Measurements from ENCODE around the gene STXBP3. TPM values are rescaled to one million over a fixed set of nuclear protein-coding genes. Genes with fewer than 3 reads are reported as not detected.

STXBP3 gene
- total RNA-seq, 3 donors from 2014 or later, result 26.4 to 30.0 (median 27.8) TPM

DNA sequence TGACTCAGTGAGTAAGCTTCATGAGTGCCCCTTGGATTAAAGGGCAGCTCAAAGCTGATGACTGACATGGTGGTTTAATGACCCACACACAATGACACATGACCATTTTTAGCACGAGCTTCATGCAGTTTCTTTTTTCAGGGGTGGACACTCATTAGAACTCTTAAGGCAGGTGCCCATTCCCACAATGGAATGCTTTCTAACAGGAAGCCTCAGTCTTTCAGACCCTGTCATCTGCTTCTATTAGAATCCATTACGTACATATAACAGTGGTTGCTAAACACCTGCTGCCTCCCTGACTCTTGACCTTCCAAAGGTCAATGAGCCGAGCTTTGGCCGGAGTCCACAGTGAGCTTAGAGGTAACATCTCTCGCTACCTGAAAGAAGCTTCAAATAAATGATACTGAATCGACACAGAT lies 83.0 kb downstream of the STXBP3 start:
- H3K4me3 Mint-ChIP-seq, result no peak overlapping the region
- H3K36me3 Mint-ChIP-seq (ENCODE audit: insufficient read depth), result no peaks in the 10 kb centered on the region
- DNase-seq, result no peak
- H3K4me1 Mint-ChIP-seq (ENCODE audit: low read depth), result peaks cover 2% of the 10 kb centered on the region
- H3K9me3 Mint-ChIP-seq, result no peaks in the 10 kb centered on the region
- ATAC-seq, result no peak
- no peaks in the 10 kb centered on the region for H3K27me3 Mint-ChIP-seq (ENCODE audit: low read depth)

DNA sequence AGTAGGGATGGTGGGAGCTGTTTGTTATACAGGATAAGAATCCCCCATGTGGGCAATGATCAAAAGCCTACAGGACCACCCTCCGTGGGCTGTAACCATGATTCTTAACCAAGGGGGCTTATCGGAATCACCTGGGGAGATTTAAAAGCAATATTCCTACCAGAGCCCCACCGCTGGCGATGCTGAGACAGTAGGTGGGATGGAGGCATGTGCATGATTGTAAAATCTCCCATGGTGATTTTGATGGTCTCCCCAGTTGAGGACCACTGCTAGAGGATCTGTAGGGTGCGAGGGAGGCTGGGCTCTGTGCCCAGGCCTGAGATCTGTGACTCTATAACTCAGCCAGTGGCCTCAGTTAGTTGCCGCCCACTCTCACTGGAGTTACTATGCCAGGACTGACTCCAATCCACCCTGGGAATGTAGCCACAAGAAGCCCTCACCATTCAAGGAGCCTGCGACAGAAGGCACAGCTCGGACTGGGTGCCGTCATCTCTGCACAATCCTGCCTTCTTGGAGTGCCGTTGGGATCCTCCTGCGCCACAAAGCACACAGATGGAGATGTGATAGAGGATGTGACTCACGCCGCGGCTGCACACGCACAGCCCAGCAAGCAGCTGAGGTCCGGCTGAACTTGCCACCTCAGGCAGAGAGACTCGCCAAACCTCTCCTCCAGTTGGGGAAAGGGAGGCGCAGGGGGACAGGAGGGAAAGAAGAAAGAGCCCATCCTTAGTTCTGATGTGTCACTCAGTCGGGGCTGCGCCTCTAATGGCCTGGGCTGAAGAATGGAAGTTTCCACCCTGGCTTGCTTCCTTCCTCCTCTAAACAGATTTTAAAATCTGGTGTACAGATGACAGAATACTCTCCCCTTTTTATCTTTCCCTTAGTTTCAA lies 83.9 kb downstream of the STXBP3 start:
- Mint-ChIP-seq H3K9me3 (no peaks in the 10 kb centered on the region), H3K27me3 (ENCODE audit: low read depth) (no peaks in the 10 kb centered on the region), H3K4me1 (ENCODE audit: low read depth) (peaks cover 2% of the 10 kb centered on the region), H3K4me3 (no peak overlapping the region), H3K36me3 (ENCODE audit: insufficient read depth) (no peaks in the 10 kb centered on the region)
- DNase-seq (no peak), ATAC-seq (no peak)

GRCh38 chr1:108831225-108831624 lies 84.8 kb downstream of the STXBP3 start:
- Mint-ChIP-seq H3K9me3 (no peaks in the 10 kb centered on the region), H3K4me3 (no peak overlapping the region), H3K4me1 (ENCODE audit: low read depth) (peaks cover 2% of the 10 kb centered on the region), H3K36me3 (ENCODE audit: insufficient read depth) (no peaks in the 10 kb centered on the region), H3K27me3 (ENCODE audit: low read depth) (no peaks in the 10 kb centered on the region)
- ATAC-seq (no peak), DNase-seq (no peak)

DNA sequence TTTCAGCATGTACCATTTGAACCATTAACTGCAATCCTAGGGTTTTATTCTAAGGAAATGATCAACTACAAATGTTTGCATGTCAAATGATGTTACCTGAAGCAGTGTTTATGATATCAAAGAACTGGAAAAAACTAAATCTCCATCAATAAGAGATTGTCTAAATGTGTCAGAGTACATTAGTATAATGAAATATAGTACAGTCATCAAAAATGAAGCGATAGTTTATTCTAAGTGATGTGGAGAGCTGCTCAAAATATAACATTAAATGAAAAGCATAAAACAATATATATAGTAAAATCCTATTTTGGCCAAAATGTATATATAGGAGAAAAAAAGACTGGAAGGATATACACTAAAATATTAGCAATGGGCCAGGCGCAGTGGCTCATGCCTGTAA lies 86.5 kb downstream of the STXBP3 start:
- ATAC-seq (no peak), DNase-seq (no peak)
- Mint-ChIP-seq H3K4me1 (ENCODE audit: low read depth) (peaks cover 2% of the 10 kb centered on the region), H3K4me3 (no peak overlapping the region), H3K36me3 (ENCODE audit: insufficient read depth) (no peaks in the 10 kb centered on the region), H3K9me3 (no peaks in the 10 kb centered on the region), H3K27me3 (ENCODE audit: low read depth) (peaks cover 2% of the 10 kb centered on the region)

DNA sequence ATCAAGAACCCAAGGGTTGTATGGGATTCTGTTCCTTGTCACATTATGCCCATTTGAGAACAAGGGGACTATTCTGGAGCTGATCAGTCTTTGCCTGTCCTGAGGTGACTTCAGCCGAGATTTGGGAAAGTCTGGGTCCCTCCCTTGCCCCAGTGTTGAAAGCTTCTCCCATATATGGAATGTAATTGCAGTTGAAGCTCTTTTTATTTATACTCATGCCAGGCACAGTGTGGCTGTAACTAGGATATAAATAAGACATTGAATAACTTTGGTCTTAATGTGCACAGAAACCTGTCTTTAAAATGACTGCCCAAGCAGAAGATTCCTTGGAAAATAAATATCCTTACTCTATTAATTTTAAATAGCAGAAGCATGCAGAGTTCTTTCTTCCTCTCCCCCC lies 95.2 kb downstream of the STXBP3 start:
- no peak overlapping the region for H3K4me3 Mint-ChIP-seq
- no peak for DNase-seq
- no peaks in the 10 kb centered on the region for H3K4me1 Mint-ChIP-seq (ENCODE audit: low read depth)
- H3K27me3 Mint-ChIP-seq (ENCODE audit: low read depth), result peaks cover 2% of the 10 kb centered on the region
- peaks cover 4% of the 10 kb centered on the region for H3K9me3 Mint-ChIP-seq
- no peak for ATAC-seq
- no peaks in the 10 kb centered on the region for H3K36me3 Mint-ChIP-seq (ENCODE audit: insufficient read depth)

DNA sequence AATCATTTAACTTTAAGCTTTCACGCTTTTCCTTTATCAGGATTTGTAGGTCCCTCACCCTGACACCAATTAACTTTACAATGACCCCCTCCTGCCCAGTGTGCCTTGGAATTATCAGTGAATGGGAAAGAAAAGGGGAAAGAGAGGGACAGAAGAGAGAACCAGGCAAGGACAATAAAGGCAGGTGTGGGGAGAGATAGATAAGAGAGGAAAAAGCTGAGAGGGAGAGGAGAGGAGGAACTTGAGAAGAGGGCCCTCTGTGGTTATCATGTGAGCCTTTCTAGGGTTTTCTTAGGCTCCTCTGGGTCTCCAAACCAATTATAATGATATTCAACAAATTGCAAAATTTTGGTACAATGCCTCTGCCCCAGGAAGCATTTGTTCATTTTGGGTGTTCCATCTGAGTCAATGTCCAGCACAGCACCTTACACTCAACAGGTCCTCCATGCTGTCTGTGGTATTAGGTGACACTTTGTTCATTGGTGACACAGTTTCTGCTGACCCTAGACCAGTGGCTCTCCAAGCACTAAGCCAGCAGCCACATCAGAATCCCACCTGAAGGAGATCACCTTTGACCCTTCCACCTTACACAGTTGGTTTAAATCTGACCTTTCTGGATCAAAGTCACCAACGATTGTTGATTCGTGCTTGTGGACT lies 96.2 kb downstream of the STXBP3 start:
- Mint-ChIP-seq H3K9me3 (peaks cover 4% of the 10 kb centered on the region), H3K4me1 (ENCODE audit: low read depth) (no peaks in the 10 kb centered on the region), H3K4me3 (no peak overlapping the region), H3K27me3 (ENCODE audit: low read depth) (no peaks in the 10 kb centered on the region), H3K36me3 (ENCODE audit: insufficient read depth) (no peaks in the 10 kb centered on the region)
- DNase-seq (no peak), ATAC-seq (no peak)

GRCh38 chr1:108843390-108844137 lies 97.1 kb downstream of the STXBP3 start:
- H3K27me3 Mint-ChIP-seq (ENCODE audit: low read depth), result no peaks in the 10 kb centered on the region

DNA sequence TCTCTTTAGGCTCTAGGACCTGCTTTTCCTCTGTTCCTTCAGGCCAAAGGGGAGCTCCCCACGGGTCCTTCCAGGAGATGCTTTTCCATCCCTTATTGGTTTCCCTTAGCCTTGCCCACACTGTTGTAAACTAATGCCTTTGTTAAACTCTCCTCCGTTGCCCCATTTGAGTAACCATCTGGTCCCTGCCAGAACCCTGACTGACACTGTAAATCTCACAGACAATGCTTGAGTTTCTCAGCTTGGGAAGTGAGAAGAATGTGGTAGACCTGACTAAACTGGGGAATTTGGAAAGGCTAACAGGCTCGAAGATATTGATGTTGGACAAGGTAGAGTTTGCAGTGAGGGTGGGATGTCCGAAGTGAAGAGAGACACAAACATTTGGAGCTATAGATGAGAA lies 99.0 kb downstream of the STXBP3 start:
- no peaks in the 10 kb centered on the region for H3K36me3 Mint-ChIP-seq (ENCODE audit: insufficient read depth)
- ATAC-seq (no peak), DNase-seq (no peak)
- H3K27me3 Mint-ChIP-seq (ENCODE audit: low read depth), result no peaks in the 10 kb centered on the region
- no peaks in the 10 kb centered on the region for H3K9me3 Mint-ChIP-seq
- no peaks in the 10 kb centered on the region for H3K4me1 Mint-ChIP-seq (ENCODE audit: low read depth)
- H3K4me3 Mint-ChIP-seq, result no peak overlapping the region

More at GRCh38 chr1:108843390-108844137, 97.1 kb downstream of the STXBP3 start:
- Mint-ChIP-seq H3K4me1 (ENCODE audit: low read depth) (no peaks in the 10 kb centered on the region), H3K36me3 (ENCODE audit: insufficient read depth) (no peaks in the 10 kb centered on the region), H3K9me3 (no peaks in the 10 kb centered on the region), H3K4me3 (no peak overlapping the region)
- DNase-seq, result no peak
- ATAC-seq, result no peak

DNA sequence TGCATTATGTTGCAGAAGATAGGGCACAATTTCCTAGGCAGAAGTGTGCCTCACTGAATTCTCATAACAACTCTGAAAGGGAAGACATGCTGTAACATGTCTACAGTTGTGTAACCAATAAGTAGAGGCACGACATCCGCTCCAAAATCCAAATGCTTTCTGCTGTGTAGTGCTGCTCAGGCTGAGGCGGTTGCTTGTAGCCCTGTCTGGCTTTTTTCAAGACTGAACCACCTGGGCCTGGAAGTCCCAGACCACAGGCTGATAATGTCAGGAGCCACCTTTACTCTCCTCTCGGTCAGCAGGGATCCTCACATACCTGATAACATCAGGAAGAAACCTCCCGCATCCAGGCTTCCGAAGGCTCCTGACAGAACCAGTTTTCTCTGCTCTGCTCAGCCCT lies 99.5 kb downstream of the STXBP3 start:
- DNase-seq, result no peak
- Mint-ChIP-seq H3K4me3 (no peak overlapping the region), H3K36me3 (ENCODE audit: insufficient read depth) (no peaks in the 10 kb centered on the region), H3K9me3 (no peaks in the 10 kb centered on the region), H3K4me1 (ENCODE audit: low read depth) (no peaks in the 10 kb centered on the region), H3K27me3 (ENCODE audit: low read depth) (no peaks in the 10 kb centered on the region)
- no peak for ATAC-seq

GRCh38 chr1:108847494-108847893 lies 101.0 kb downstream of the STXBP3 start:
- DNase-seq, result no peak
- Mint-ChIP-seq H3K4me1 (ENCODE audit: low read depth) (peaks cover 4% of the 10 kb centered on the region), H3K27me3 (ENCODE audit: low read depth) (peaks cover 4% of the 10 kb centered on the region), H3K36me3 (ENCODE audit: insufficient read depth) (no peaks in the 10 kb centered on the region), H3K4me3 (no peak overlapping the region), H3K9me3 (no peaks in the 10 kb centered on the region)
- ATAC-seq, result no peak

- H3K36me3 Mint-ChIP-seq (ENCODE audit: insufficient read depth), result no peaks in the 10 kb centered on the region
- no peaks in the 10 kb centered on the region for H3K9me3 Mint-ChIP-seq
- peaks cover 7% of the 10 kb centered on the region for H3K4me1 Mint-ChIP-seq (ENCODE audit: low read depth)
- ATAC-seq, result no peak
- peaks cover 4% of the 10 kb centered on the region for H3K27me3 Mint-ChIP-seq (ENCODE audit: low read depth)
- DNase-seq, result no peak
- no peak overlapping the region for H3K4me3 Mint-ChIP-seq
Observed at GRCh38 chr1:108848806-108849205, 102.3 kb downstream of the STXBP3 start.

- Mint-ChIP-seq H3K4me3 (no peak overlapping the region), H3K9me3 (no peaks in the 10 kb centered on the region)
Observed at GRCh38 chr1:108850929-108851328, 104.5 kb downstream of the STXBP3 start.

GRCh38 chr1:108851567-108851966 lies 105.1 kb downstream of the STXBP3 start:
- ATAC-seq (no peak), DNase-seq (no peak)
- Mint-ChIP-seq H3K9me3 (no peaks in the 10 kb centered on the region), H3K4me1 (ENCODE audit: low read depth) (peaks cover 7% of the 10 kb centered on the region), H3K27me3 (ENCODE audit: low read depth) (peaks cover 19% of the 10 kb centered on the region), H3K4me3 (no peak overlapping the region), H3K36me3 (ENCODE audit: insufficient read depth) (no peaks in the 10 kb centered on the region)

More at GRCh38 chr1:108850929-108851328, 104.5 kb downstream of the STXBP3 start:
- Mint-ChIP-seq H3K27me3 (ENCODE audit: low read depth) (peaks cover 15% of the 10 kb centered on the region), H3K4me1 (ENCODE audit: low read depth) (peaks cover 7% of the 10 kb centered on the region), H3K36me3 (ENCODE audit: insufficient read depth) (no peaks in the 10 kb centered on the region)
- no peak for ATAC-seq
- no peak for DNase-seq

GRCh38 chr1:108852221-108852975 lies 105.9 kb downstream of the STXBP3 start:
- DNase-seq (no peak), ATAC-seq (no peak)
- H3K4me1 Mint-ChIP-seq (ENCODE audit: low read depth), result peaks cover 7% of the 10 kb centered on the region

More at GRCh38 chr1:108852221-108852975, 105.9 kb downstream of the STXBP3 start:
- H3K36me3 Mint-ChIP-seq (ENCODE audit: insufficient read depth), result no peaks in the 10 kb centered on the region
- H3K9me3 Mint-ChIP-seq, result no peaks in the 10 kb centered on the region
- H3K27me3 Mint-ChIP-seq (ENCODE audit: low read depth), result peaks cover 20% of the 10 kb centered on the region
- no peak overlapping the region for H3K4me3 Mint-ChIP-seq

All from activated T-cell treated with anti-CD3 and anti-CD28 coated beads, Interleukin-2, amount 50 U/mL, for 4 hours (primary cell).